ENCODE measurements around the gene SPATA21.

DNA sequence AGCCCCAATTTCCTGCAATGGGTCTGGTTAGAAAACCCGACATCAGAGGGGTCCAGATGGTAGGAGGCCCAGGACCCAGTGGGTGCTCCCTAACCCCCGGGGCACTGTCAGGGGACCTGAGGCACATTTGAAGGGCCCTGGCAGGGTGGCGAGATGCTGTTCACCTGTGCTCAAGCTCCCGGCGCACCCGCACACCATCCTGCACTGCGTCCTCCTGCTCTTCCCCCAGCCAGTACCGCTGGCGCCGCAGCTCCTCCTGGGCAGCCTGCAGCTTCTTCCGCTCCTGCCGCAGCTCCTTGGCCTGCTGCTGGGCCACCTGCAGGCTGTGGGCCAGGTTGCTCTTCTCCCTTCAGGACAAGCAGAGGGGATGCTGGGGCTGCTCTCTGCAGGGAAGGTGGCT is 40.9 kb upstream of the SPATA21 start:
- TF ChIP-seq EZH2 (IDR thresholded peaks at IDR 0.05; ENCODE audit: borderline replicate concordance, insufficient read depth, low read length, poor library complexity, severe bottlenecking) = no peak
- TF ChIP-seq REST (IDR thresholded peaks at IDR 0.05; ENCODE audit: borderline replicate concordance) = no peak
- TF ChIP-seq, protein P1, sequence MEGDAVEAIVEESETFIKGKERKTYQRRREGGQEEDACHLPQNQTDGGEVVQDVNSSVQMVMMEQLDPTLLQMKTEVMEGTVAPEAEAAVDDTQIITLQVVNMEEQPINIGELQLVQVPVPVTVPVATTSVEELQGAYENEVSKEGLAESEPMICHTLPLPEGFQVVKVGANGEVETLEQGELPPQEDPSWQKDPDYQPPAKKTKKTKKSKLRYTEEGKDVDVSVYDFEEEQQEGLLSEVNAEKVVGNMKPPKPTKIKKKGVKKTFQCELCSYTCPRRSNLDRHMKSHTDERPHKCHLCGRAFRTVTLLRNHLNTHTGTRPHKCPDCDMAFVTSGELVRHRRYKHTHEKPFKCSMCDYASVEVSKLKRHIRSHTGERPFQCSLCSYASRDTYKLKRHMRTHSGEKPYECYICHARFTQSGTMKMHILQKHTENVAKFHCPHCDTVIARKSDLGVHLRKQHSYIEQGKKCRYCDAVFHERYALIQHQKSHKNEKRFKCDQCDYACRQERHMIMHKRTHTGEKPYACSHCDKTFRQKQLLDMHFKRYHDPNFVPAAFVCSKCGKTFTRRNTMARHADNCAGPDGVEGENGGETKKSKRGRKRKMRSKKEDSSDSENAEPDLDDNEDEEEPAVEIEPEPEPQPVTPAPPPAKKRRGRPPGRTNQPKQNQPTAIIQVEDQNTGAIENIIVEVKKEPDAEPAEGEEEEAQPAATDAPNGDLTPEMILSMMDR (IDR thresholded peaks at IDR 0.05; ENCODE audit: poor library complexity, severe bottlenecking) = no peak
- TF ChIP-seq POLR2AphosphoS5 (IDR thresholded peaks at IDR 0.05) = no peak
- TF ChIP-seq TAF1 (IDR thresholded peaks at IDR 0.05; ENCODE audit: low read depth) = no peak

Data from neural cell (in vitro differentiated cells).